HUES64 (cell line): ENCODE measurements around the gene JOSD2.

Source experiments
- H3K27ac ChIP-seq: 2 replicates; pipeline ENCODE4 v1.7.0; 2013; ENCODE audit warnings: low read depth, low read length, inconsistent platforms
- H3K27me3 ChIP-seq: 2 replicates; pipeline ENCODE4 v1.6.1; 2013; ENCODE audit warnings: mild to moderate bottlenecking, low read length; ENCODE audit not compliant: insufficient read depth
- H3K36me3 ChIP-seq: 2 replicates; pipeline ENCODE4 v1.6.1; 2013; ENCODE audit warnings: mild to moderate bottlenecking, low read length; ENCODE audit not compliant: insufficient read depth
- H3K4me1 ChIP-seq: 2 replicates; pipeline ENCODE4 v1.6.1; 2013; ENCODE audit warnings: mild to moderate bottlenecking, low read length, moderate library complexity; ENCODE audit not compliant: insufficient read depth
- H3K4me3 ChIP-seq: 2 replicates; pipeline ENCODE4 v1.5.1; 2013; ENCODE audit warnings: mild to moderate bottlenecking, low read length, moderate library complexity
- H3K9ac ChIP-seq: 2 replicates; pipeline ENCODE4 v1.6.1; 2013; ENCODE audit warnings: mild to moderate bottlenecking, low read depth, low read length
- H3K9me3 ChIP-seq: 2 replicates; pipeline ENCODE4 v1.6.1; 2013; ENCODE audit warnings: low read depth, low read length; ENCODE audit not compliant: insufficient read depth
- WGBS: fragments of 150-250, 120-280 bp; methylation state at CpG from one replicate; pipeline ENCODE4 v1.1.7; 2013; ENCODE audit warnings: missing lambda C conversion rate; 5-methylcytosine and 5-hydroxymethylcytosine counted together

Gene JOSD2

DNA sequence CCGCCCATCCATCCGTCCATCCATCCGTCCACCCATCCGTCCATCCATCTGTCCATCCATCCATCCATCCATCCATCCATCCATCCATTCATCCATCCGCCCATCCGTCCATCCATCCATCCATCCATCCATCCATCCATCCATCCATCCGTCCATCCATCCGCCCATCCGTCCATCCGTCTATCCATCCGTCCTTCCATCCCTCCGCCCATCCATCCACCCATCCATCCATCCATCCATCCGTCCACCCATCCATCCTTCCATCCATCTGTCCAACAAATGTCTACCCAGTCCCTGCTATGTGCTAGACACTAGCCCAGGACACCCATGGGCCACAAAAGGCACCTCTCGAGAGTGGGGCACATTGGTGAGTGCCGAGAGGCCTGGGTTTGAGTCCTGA is 41.5 kb upstream of the JOSD2 start:
- no peaks in the 10 kb centered on the region for H3K36me3 ChIP-seq
- WGBS, result 79% methylated on average over 15 of the region's 15 CpGs

DNA sequence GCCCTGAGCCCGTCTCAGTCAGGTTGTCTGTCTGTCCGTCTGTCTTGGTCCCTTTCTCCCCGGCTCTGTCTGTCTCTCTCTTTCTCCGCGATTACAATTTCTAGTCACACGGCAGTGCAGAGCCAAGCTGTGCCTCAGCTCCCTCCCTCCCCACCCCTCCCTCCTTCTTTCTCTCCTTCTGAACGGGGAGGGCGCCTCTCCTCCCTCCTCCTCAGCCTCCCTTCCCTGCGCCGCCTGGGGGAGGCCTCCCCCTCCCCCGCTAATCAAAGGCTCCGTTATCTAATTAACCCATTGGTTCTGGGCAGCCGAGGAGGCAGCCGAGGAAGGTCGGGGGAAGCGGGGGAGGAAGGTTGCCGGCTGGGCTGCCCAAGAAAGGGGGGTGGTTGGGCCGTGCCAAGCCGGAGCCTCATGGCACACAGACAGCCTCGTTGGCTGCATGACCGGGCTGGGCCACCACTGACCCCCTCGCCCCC is 40.8 kb upstream of the JOSD2 start:
- Histone ChIP-seq H3K27me3 (peaks cover 58% of the 10 kb centered on the region), H3K9me3 (peaks cover 11% of the 10 kb centered on the region; the same call in 1 of the 2 replicates), H3K4me3 (peak overlapping the region; percentile 52), H3K9ac (no peak overlapping the region), H3K36me3 (no peaks in the 10 kb centered on the region), H3K27ac (no peak overlapping the region), H3K4me1 (no peaks in the 10 kb centered on the region)
- WGBS, result 52% methylated on average over 22 of the region's 22 CpGs

More for the DNA sequence above, 41.5 kb upstream of the JOSD2 start:
- Histone ChIP-seq H3K4me3 (no peak overlapping the region), H3K9ac (no peak overlapping the region), H3K9me3 (peaks cover 8% of the 10 kb centered on the region; the same call in 1 of the 2 replicates), H3K27me3 (peaks cover 58% of the 10 kb centered on the region), H3K4me1 (no peaks in the 10 kb centered on the region), H3K27ac (no peak overlapping the region)

DNA sequence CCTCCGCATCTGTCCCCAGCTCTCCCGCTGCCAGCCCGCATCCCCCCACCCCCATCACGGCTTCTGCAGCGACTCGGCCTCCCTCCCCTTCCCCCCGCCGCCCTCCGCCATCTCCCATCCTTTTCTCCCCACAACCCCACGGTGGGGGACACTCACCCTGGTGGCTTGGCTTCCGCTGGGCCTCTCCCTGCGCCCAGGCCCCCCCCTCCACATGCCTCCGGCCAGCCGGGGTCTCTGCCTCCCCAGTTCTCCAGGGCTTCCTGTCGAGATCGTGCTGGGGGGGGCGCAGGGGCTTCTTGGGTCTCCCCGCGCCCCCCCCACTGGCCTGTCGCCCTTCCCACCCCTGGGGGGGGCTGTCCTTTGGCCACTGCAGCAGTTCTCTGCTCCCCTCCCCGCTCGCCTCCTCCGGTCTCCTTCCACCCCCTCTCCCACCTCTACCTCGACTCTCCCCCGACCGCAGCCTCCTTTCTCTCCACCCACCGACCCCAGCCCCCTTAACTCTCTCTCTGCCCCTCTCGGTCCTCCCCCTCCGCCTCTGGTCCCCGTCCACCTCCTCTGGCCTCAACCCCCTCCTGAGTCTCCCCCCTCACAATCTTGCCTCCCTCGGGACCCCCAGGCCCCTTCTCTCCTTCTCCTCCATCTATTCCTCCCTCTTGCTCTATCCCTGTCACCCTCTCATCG is 40.2 kb upstream of the JOSD2 start:
- Histone ChIP-seq H3K4me1 (no peaks in the 10 kb centered on the region), H3K27me3 (peaks cover 58% of the 10 kb centered on the region), H3K9ac (no peak overlapping the region), H3K27ac (no peak overlapping the region), H3K9me3 (peaks cover 11% of the 10 kb centered on the region; the same call in 1 of the 2 replicates), H3K4me3 (peak overlapping the region; percentile 52), H3K36me3 (no peaks in the 10 kb centered on the region)
- 44% methylated on average over 32 of the region's 32 CpGs for WGBS

DNA sequence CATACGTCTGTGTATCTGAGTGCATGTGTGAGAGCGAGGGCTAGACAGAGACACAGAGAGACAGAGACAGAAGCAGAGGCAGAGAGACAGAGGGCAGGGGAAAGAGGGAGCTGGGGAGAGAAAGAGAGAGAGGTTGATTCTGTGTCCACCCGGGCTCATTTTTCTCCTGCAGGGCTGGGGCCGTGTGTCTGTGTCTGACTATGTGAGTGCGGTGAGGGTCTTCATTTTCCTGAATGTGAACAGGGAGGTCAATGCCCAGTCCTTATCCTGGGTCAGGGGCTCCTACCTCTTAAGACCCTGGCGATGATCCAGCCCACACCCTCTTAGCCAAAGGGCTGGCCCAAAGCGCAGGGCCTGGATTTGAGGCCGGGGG is 39.6 kb upstream of the JOSD2 start:
- WGBS, result 63% methylated on average over 8 of the region's 8 CpGs
- H3K4me1 ChIP-seq, result no peaks in the 10 kb centered on the region
- peak overlapping the region; percentile 52; the same call in 1 of the 2 replicates for H3K4me3 ChIP-seq
- H3K9me3 ChIP-seq, result peaks cover 11% of the 10 kb centered on the region; the same call in 1 of the 2 replicates
- no peaks in the 10 kb centered on the region for H3K36me3 ChIP-seq
- no peak overlapping the region for H3K27ac ChIP-seq
- H3K27me3 ChIP-seq, result peaks cover 55% of the 10 kb centered on the region
- H3K9ac ChIP-seq, result no peak overlapping the region

DNA sequence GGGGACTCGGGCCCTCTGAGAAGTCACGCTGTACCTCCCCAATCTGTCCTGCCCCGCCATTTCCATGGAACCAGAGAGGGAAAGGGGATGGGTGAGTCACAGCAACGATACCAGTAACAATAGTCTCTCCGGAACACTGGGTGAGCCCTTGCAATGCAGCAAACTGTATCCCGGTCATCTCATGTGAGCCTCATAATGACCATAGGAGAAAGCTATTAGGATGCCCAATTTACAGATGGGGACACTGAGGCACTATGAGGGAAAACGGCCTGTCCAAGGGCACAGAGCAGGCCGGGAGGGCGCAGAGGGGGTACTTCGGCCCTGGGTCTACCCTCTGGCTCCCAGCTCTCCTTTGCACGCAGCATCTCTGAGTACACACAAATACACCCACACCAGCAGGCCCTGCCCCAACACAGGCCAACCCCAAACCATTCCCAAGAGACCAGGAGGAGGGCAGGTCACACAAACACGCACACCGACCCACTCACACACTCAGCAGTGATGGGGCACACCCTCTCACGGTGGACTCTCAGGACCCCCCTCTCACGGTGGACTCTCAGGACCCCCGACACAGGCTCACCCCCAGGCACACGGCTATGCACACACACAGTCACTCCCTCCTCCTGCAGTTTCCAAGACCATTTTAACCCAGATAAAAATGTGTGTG is 39.1 kb upstream of the JOSD2 start:
- H3K9me3 ChIP-seq, result peaks cover 11% of the 10 kb centered on the region; the same call in 1 of the 2 replicates
- no peaks in the 10 kb centered on the region for H3K36me3 ChIP-seq
- H3K27me3 ChIP-seq, result peaks cover 50% of the 10 kb centered on the region
- H3K4me1 ChIP-seq, result no peaks in the 10 kb centered on the region
- 80% methylated on average over 17 of the region's 17 CpGs for WGBS
- H3K9ac ChIP-seq, result no peak overlapping the region
- H3K4me3 ChIP-seq, result peak overlapping the region; percentile 52; the same call in 1 of the 2 replicates
- H3K27ac ChIP-seq, result no peak overlapping the region

DNA sequence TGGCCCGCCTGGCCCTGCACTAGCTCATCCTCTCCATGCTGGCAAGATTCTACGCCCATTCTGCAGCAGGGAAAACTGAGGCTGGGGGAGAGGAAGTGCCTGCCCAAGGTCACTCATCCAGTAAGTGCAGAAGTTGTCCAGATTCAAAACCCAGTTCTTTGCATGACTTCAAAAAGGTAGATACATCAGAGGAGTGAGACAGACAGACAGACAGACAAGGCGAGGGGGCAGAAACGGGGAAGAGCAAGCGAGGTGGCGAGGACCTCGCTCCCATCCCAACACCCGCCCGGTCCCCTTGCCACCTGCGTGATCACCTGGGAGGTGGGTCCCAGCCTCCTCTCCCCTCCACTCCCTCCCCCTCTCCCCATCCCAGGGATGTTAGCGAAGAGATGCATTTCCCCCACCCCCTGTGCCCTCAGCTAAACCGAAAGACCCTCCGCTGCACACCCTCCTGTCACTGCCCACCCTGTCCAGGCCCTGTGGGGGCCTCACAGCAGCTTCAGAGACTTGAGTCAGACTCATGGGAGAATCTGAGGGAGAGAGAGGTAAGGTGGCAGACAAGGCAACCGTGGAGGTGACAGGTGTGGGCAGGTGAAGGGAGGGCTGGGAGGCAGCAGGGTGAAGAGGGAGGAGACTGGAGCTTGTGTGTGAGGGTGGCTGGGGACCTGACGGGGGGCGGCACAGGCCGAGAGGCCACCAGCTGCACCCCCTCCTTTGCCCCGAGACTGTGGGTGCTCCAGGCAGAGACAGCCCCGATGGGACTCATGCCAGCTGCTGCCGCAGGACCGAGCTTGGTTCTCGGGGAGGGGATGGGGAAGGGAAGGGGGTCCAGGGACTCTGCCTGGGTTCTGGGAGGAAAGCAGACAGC is 38.3 kb upstream of the JOSD2 start:
- Histone ChIP-seq H3K4me1 (no peaks in the 10 kb centered on the region), H3K27ac (no peak overlapping the region), H3K9ac (no peak overlapping the region), H3K4me3 (no peak overlapping the region), H3K36me3 (no peaks in the 10 kb centered on the region), H3K9me3 (peaks cover 11% of the 10 kb centered on the region; the same call in 1 of the 2 replicates), H3K27me3 (peaks cover 42% of the 10 kb centered on the region)
- 87% methylated on average over 22 of the region's 22 CpGs for WGBS

DNA sequence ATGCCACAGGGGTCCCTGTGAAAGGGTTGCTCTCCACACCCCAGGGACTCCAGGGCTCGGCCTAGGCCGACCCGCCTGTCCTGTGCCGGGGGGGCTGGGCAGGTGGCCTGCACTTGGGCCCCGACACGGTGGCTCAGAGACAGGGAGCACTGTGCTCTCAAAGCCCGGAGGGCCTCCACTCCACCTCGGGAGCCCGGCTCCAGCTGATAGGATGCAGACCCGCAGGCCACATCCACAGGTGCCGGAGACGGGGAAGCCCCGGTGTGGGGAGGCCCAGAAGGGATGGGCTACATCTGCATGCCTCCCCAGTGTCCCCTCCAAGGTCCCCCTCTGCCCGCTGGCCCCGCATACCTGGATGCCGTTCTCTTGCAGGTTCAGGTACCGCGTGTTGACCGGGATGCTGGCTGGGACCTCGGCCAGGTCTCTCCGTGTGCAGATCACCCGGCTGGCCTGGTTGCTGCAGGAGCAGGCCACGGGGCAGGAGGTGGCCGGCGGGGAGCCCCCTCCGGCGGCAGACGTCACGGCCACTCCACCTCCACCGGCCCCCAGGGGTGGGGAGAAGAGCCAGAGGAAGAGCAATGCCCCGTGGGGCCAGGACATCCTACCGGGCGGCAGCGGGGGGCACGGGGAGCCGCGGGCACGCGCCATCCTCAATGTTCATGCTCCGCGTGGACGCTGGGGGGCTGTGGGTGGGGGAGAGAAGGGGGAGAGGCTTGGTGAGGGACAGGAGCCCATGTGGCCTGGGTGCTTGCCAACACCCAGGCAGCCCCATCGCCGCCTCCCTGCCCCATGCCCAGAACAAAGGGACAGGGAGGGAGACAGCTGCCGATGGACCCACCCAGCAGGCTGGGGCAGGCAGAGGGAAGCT is 37.4 kb upstream of the JOSD2 start:
- WGBS, result 90% methylated on average over 45 of the region's 45 CpGs
- Histone ChIP-seq H3K4me3 (no peak overlapping the region), H3K9ac (no peak overlapping the region), H3K36me3 (no peaks in the 10 kb centered on the region), H3K27ac (no peak overlapping the region), H3K9me3 (peaks cover 11% of the 10 kb centered on the region; the same call in 1 of the 2 replicates), H3K4me1 (no peaks in the 10 kb centered on the region), H3K27me3 (peaks cover 36% of the 10 kb centered on the region)

DNA sequence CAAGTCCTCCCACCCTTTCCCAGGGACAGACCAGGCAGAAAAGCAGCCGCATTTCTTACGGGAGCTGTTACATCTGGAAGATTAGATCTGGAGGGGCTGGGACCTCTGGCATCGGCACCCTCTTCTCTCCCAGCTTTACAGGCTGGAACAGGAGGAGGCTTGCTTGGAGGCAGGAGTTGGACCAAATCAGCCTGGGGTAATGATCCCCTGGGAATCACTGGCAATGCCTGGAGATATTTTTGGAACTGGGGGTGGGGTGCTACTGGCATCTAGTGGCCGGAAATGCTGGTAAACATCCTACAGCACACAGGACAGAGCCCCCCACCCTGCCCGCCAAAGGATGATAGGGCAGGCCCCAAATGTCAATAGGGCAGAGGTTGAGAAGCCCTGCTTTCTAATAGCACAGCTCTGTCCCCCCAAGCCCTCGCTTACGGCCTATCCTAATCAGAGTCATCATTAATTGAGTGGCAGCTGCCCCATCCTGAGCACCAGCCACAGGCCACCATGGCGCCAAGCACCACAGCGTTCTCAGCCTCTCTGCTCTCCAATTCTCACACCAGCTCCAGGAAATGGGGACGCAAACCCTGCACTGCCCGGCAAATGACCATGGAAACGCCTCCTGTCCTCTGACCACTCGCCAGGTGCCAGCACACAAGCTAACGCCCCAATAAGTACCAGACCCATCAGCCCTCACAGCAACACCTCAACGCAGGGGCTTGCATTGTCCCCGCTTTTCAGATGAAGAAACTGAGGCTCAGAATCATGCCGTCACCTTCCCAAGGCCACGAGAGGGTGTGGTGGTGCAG is 36.6 kb upstream of the JOSD2 start:
- no peak overlapping the region for H3K27ac ChIP-seq

DNA sequence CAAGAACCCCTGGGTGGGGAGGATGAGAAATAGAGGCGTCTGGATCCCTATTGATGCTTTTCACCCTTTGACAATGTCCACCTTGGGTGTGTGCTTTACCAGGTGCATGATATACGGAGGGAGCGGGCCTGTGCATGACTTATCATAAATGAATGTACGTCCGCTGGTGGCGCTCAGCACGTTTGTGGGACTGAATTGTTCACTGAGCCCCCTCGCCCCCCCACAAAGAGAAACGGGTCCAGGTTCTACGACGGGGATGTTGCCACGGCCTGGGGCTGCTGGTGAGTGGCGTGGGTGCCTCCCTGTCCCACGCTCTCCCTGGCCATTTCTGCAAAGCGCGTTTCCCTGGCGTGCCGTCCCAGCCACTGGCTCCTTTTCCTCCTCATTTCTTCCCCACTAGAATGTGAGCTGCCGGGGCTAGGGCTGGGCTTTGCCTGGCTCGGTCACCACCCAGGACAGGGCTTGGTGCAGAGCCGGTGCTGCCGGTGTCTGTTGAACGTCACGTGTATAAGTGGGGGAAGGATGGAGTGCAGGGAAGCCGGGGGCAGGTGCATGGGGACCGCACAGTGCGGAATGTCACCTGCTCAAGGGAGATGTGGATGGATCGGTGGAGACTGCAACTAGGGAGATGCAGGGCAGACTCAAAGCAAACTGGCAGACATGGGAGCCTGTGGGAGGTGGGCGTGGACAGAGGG is 35.7 kb upstream of the JOSD2 start:
- 89% methylated on average over 29 of the region's 29 CpGs for WGBS
- Histone ChIP-seq H3K9ac (no peak overlapping the region), H3K36me3 (no peaks in the 10 kb centered on the region), H3K4me1 (no peaks in the 10 kb centered on the region), H3K4me3 (no peak overlapping the region), H3K9me3 (peaks cover 7% of the 10 kb centered on the region; the same call in 1 of the 2 replicates), H3K27me3 (peaks cover 19% of the 10 kb centered on the region), H3K27ac (no peak overlapping the region)

More for the DNA sequence above, 36.6 kb upstream of the JOSD2 start:
- 85% methylated on average over 18 of the region's 18 CpGs for WGBS
- Histone ChIP-seq H3K9me3 (peaks cover 11% of the 10 kb centered on the region; the same call in 1 of the 2 replicates), H3K27me3 (peaks cover 28% of the 10 kb centered on the region), H3K4me1 (no peaks in the 10 kb centered on the region), H3K36me3 (no peaks in the 10 kb centered on the region), H3K4me3 (no peak overlapping the region), H3K9ac (no peak overlapping the region)
